WTC11 (cell line): Measurements from ENCODE around the gene SKAP1. TPM values are rescaled to one million over a fixed set of nuclear protein-coding genes. Genes with fewer than 3 reads are reported as not detected.

Source experiments
- ATF1 ChIP-seq: sonication (generic); formaldehyde crosslinking; IDR thresholded peaks from 2 replicates; pipeline ENCODE4 v1.8.1; 2023; ENCODE audit warnings: mild to moderate bottlenecking, moderate library complexity, missing genetic modification reagents
- CBFB ChIP-seq: sonication (generic); formaldehyde crosslinking; IDR thresholded peaks from 2 replicates; pipeline ENCODE4 v1.8.1; 2022; ENCODE audit warnings: mild to moderate bottlenecking, low read depth, missing genetic modification reagents
- ESRRA ChIP-seq: sonication (generic); formaldehyde crosslinking; IDR thresholded peaks from 2 replicates; pipeline ENCODE4 v1.8.1; 2022; ENCODE audit warnings: mild to moderate bottlenecking, missing genetic modification reagents, borderline replicate concordance
- ETV6 ChIP-seq: sonication (generic); formaldehyde crosslinking; IDR thresholded peaks from 2 replicates; pipeline ENCODE4 v1.8.1; 2022; ENCODE audit warnings: mild to moderate bottlenecking, missing genetic modification reagents
- FOXK1 ChIP-seq: sonication (generic); formaldehyde crosslinking; IDR thresholded peaks from 2 replicates; pipeline ENCODE4 v1.8.0; 2022; ENCODE audit warnings: mild to moderate bottlenecking, moderate library complexity, missing genetic modification reagents
- FOXP1 ChIP-seq: sonication (generic); formaldehyde crosslinking; IDR thresholded peaks from 2 replicates; pipeline ENCODE4 v1.8.0; 2022; ENCODE audit warnings: missing genetic modification reagents, mild to moderate bottlenecking, moderate library complexity, borderline replicate concordance
- GABPB1 ChIP-seq: sonication (generic); formaldehyde crosslinking; IDR thresholded peaks from 2 replicates; pipeline ENCODE4 v1.8.1; 2023; ENCODE audit warnings: mild to moderate bottlenecking, missing genetic modification reagents
- HMGXB4 ChIP-seq: sonication (generic); formaldehyde crosslinking; IDR thresholded peaks from 2 replicates; pipeline ENCODE4 v1.8.1; 2023; ENCODE audit warnings: mild to moderate bottlenecking, moderate library complexity, missing genetic modification reagents
- JUN ChIP-seq: sonication (generic); formaldehyde crosslinking; IDR thresholded peaks from 2 replicates; pipeline ENCODE4 v1.8.0; 2023; ENCODE audit warnings: mild to moderate bottlenecking, missing genetic modification reagents
- KAT7 ChIP-seq: sonication (generic); formaldehyde crosslinking; IDR thresholded peaks from 2 replicates; pipeline ENCODE4 v1.8.1; 2023; ENCODE audit warnings: missing genetic modification reagents, mild to moderate bottlenecking, borderline replicate concordance
- MYBL2 ChIP-seq: sonication (generic); formaldehyde crosslinking; IDR thresholded peaks from 2 replicates; pipeline ENCODE4 v1.8.1; 2023; ENCODE audit warnings: mild to moderate bottlenecking, moderate library complexity, missing genetic modification reagents
- NR3C1 ChIP-seq: sonication (generic); formaldehyde crosslinking; conservative IDR thresholded peaks from 2 replicates; pipeline ENCODE4 v1.8.1; 2023; ENCODE audit warnings: low read depth, mild to moderate bottlenecking, missing genetic modification reagents
- PREB ChIP-seq: sonication (generic); formaldehyde crosslinking; IDR thresholded peaks from 2 replicates; pipeline ENCODE4 v1.8.1; 2022; ENCODE audit warnings: mild to moderate bottlenecking, missing genetic modification reagents, moderate library complexity, borderline replicate concordance
- SMAD4 ChIP-seq: sonication (generic); formaldehyde crosslinking; IDR thresholded peaks from 2 replicates; pipeline ENCODE4 v1.8.0; 2022; ENCODE audit warnings: mild to moderate bottlenecking, missing genetic modification reagents
- SP1 ChIP-seq: sonication (generic); formaldehyde crosslinking; conservative IDR thresholded peaks from 2 replicates; pipeline ENCODE4 v1.8.1; 2022; ENCODE audit warnings: missing genetic modification reagents
- TCF7 ChIP-seq: sonication (generic); formaldehyde crosslinking; IDR thresholded peaks from 2 replicates; pipeline ENCODE4 v1.8.0; 2022; ENCODE audit warnings: mild to moderate bottlenecking, low read depth, missing genetic modification reagents, moderate library complexity
- TP53 ChIP-seq: sonication (generic); formaldehyde crosslinking; IDR thresholded peaks from 2 replicates; pipeline ENCODE4 v1.8.1; 2023; ENCODE audit warnings: mild to moderate bottlenecking, missing genetic modification reagents
- ZNF219 ChIP-seq: sonication (generic); formaldehyde crosslinking; IDR thresholded peaks from 2 replicates; pipeline ENCODE4 v1.8.0; 2023; ENCODE audit warnings: missing genetic modification reagents, mild to moderate bottlenecking, borderline replicate concordance
- ZNF232 ChIP-seq: sonication (generic); formaldehyde crosslinking; IDR thresholded peaks from 2 replicates; pipeline ENCODE4 v1.8.0; 2022; ENCODE audit warnings: mild to moderate bottlenecking, missing genetic modification reagents
- ZNF317 ChIP-seq: sonication (generic); formaldehyde crosslinking; IDR thresholded peaks from 2 replicates; pipeline ENCODE4 v1.8.1; 2023; ENCODE audit warnings: low read depth, mild to moderate bottlenecking, moderate library complexity, missing genetic modification reagents, borderline replicate concordance
- ZNF423 ChIP-seq: fragments of 250-450 bp; sonication (Bioruptor Pico); IDR thresholded peaks from 2 replicates; pipeline ENCODE4 v2.1.2; 2022; ENCODE audit warnings: mild to moderate bottlenecking, moderate library complexity
- total RNA-seq: library from RNA; stranded (reverse); gene quantifications from 3 replicates; pipeline ENCODE4 v1.2.3, GENCODE V29; 2021
- TF ChIP-seq, protein P1 (sequence below): sonication (generic); formaldehyde crosslinking; IDR thresholded peaks from 2 replicates; pipeline ENCODE4 v1.8.1; 2023; ENCODE audit warnings: mild to moderate bottlenecking, missing genetic modification reagents, moderate library complexity
- TF ChIP-seq, protein P2 (sequence below): sonication (generic); formaldehyde crosslinking; IDR thresholded peaks from 2 replicates; pipeline ENCODE4 v1.8.1; 2023; ENCODE audit warnings: mild to moderate bottlenecking, missing genetic modification reagents, borderline replicate concordance
- TF ChIP-seq, protein P3 (sequence below): sonication (generic); formaldehyde crosslinking; IDR thresholded peaks from 2 replicates; pipeline ENCODE4 v1.8.0; 2022; ENCODE audit warnings: mild to moderate bottlenecking, missing genetic modification reagents

Gene SKAP1
- total RNA-seq, 1 experiment from 2014 or later = not detected

- TF ChIP-seq, protein P1, sequence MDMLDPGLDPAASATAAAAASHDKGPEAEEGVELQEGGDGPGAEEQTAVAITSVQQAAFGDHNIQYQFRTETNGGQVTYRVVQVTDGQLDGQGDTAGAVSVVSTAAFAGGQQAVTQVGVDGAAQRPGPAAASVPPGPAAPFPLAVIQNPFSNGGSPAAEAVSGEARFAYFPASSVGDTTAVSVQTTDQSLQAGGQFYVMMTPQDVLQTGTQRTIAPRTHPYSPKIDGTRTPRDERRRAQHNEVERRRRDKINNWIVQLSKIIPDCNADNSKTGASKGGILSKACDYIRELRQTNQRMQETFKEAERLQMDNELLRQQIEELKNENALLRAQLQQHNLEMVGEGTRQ (CRISPR knock-in tag) = no peak
- TF ChIP-seq PREB (CRISPR knock-in tag) (0 out of 2 replicates have a peak, but pooled peaks have one; percentile 33), HMGXB4 (CRISPR knock-in tag) (peak; percentile 91), ZNF423 (CRISPR knock-in tag) (peak; percentile 49; the same call in 1 of the 2 replicates), ZNF232 (CRISPR knock-in tag) (no peak; the same call in 1 of the 2 replicates), GABPB1 (CRISPR knock-in tag) (peak; percentile 41), TCF7 (CRISPR knock-in tag) (no peak), ETV6 (CRISPR knock-in tag) (peak; percentile 68), FOXK1 (0 out of 2 replicates have a peak, but pooled peaks have one; percentile 24), ESRRA (CRISPR knock-in tag) (peak; percentile 43; the same call in 1 of the 2 replicates), SP1 (CRISPR knock-in tag) (peak; percentile 46), NR3C1 (CRISPR knock-in tag) (no peak), ZNF219 (CRISPR knock-in tag) (0 out of 2 replicates have a peak, but pooled peaks have one; percentile 16), CBFB (peak; percentile 60; the same call in 1 of the 2 replicates), KAT7 (peak; percentile 92; the same call in 1 of the 2 replicates), JUN (CRISPR knock-in tag) (peak; percentile 54; the same call in 1 of the 2 replicates), ATF1 (CRISPR knock-in tag) (no peak), TP53 (CRISPR knock-in tag) (no peak; the same call in 1 of the 2 replicates), SMAD4 (CRISPR knock-in tag) (0 out of 2 replicates have a peak, but pooled peaks have one; percentile 65), MYBL2 (peak; percentile 95), FOXP1 (CRISPR knock-in tag) (peak; percentile 87; the same call in 1 of the 2 replicates), ZNF317 (0 out of 2 replicates have a peak, but pooled peaks have one; percentile 17)
- TF ChIP-seq, protein P2, sequence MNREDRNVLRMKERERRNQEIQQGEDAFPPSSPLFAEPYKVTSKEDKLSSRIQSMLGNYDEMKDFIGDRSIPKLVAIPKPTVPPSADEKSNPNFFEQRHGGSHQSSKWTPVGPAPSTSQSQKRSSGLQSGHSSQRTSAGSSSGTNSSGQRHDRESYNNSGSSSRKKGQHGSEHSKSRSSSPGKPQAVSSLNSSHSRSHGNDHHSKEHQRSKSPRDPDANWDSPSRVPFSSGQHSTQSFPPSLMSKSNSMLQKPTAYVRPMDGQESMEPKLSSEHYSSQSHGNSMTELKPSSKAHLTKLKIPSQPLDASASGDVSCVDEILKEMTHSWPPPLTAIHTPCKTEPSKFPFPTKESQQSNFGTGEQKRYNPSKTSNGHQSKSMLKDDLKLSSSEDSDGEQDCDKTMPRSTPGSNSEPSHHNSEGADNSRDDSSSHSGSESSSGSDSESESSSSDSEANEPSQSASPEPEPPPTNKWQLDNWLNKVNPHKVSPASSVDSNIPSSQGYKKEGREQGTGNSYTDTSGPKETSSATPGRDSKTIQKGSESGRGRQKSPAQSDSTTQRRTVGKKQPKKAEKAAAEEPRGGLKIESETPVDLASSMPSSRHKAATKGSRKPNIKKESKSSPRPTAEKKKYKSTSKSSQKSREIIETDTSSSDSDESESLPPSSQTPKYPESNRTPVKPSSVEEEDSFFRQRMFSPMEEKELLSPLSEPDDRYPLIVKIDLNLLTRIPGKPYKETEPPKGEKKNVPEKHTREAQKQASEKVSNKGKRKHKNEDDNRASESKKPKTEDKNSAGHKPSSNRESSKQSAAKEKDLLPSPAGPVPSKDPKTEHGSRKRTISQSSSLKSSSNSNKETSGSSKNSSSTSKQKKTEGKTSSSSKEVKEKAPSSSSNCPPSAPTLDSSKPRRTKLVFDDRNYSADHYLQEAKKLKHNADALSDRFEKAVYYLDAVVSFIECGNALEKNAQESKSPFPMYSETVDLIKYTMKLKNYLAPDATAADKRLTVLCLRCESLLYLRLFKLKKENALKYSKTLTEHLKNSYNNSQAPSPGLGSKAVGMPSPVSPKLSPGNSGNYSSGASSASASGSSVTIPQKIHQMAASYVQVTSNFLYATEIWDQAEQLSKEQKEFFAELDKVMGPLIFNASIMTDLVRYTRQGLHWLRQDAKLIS = peak; percentile 28; the same call in 1 of the 2 replicates
- TF ChIP-seq, protein P3, sequence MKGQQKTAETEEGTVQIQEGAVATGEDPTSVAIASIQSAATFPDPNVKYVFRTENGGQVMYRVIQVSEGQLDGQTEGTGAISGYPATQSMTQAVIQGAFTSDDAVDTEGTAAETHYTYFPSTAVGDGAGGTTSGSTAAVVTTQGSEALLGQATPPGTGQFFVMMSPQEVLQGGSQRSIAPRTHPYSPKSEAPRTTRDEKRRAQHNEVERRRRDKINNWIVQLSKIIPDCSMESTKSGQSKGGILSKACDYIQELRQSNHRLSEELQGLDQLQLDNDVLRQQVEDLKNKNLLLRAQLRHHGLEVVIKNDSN (CRISPR knock-in tag) = peak; percentile 58; the same call in 1 of the 2 replicates
Observed at GRCh38 chr17:48101012-48101720, 328.8 kb downstream of the SKAP1 start, which contains the start of gene CBX1 (continued).
